Inflammatory macrophage treated with lipopolysaccharide for 1 hour (primary cell): Measurements from ENCODE around the gene ANO7.

ENCODE experiments used
- DNase-seq, 2 donors: peaks; one replicate each; pipeline ENCODE4 v3.0.0-alpha.2; 2020 to 2022

ANO7 gene

GRCh38 chr2:241257419-241258032, 69.0 kb downstream of the ANO7 start:
- no peak for DNase-seq

GRCh38 chr2:241258505-241259280, 70.2 kb downstream of the ANO7 start:
- peak; percentile 56 to 78 for DNase-seq

- DNase-seq, result no peak
These were observed 72.4 kb downstream of the ANO7 start for GRCh38 chr2:241260911-241261310.

GRCh38 chr2:241261628-241262027, 73.2 kb downstream of the ANO7 start:
- no peak for DNase-seq

- DNase-seq, result no peak
These were observed 74.6 kb downstream of the ANO7 start for GRCh38 chr2:241263061-241263460.

GRCh38 chr2:241265506-241265905, 77.0 kb downstream of the ANO7 start:
- no peak for DNase-seq

GRCh38 chr2:241267249-241268067, 79.0 kb downstream of the ANO7 start:
- no peak for DNase-seq

GRCh38 chr2:241268306-241268705, 79.8 kb downstream of the ANO7 start:
- DNase-seq, result no peak

- DNase-seq, result no peak
These were observed 80.4 kb downstream of the ANO7 start for GRCh38 chr2:241268716-241269445.

- no peak for DNase-seq
These were observed 81.4 kb downstream of the ANO7 start for GRCh38 chr2:241269707-241270520.

- DNase-seq, result no peak
These were observed 82.1 kb downstream of the ANO7 start for GRCh38 chr2:241270531-241270930.

GRCh38 chr2:241271706-241272302, 83.3 kb downstream of the ANO7 start:
- peak; percentile 80 to 82 for DNase-seq

- peak; percentile 45 to 54 for DNase-seq
These were observed 84.1 kb downstream of the ANO7 start for GRCh38 chr2:241272303-241273209.

GRCh38 chr2:241273210-241274020, 84.9 kb downstream of the ANO7 start:
- no peak for DNase-seq

- DNase-seq, result no peak
These were observed 85.7 kb downstream of the ANO7 start for GRCh38 chr2:241274127-241274526.
